Cardiac septum (tissue), 1 donor: Measurements from ENCODE around the gene GJE1. TPM values are rescaled to one million over a fixed set of nuclear protein-coding genes. Genes with fewer than 3 reads are reported as not detected.
"Not testable (repeated sequence)": the region's sequence is repeated elsewhere in the genome, so short reads cannot be mapped to it uniquely, and the experiment has no call there.

Experiments used
- DNase-seq: peaks from one replicate; pipeline ENCODE4 v3.0.0-alpha.2; 2020; ENCODE audit warnings: low spot score
- intact Hi-C: fragments of 100-400 bp; cut with DNase I; formaldehyde crosslinking; loops from one replicate; pipeline ENCODE4 v1.14.0; 2022
- long read RNA-seq: library from polyadenylated mRNA; unstranded; transcript quantifications from one replicate; pipeline ENCODE4 v2.0.0, GENCODE V29; 2021
- total RNA-seq: library from RNA; stranded (reverse); fragmentation: NEBNext Ultra II Directional; extraction: Animal tissue kit (Norgen Biotek cat#: 25700); gene quantifications from one replicate; pipeline ENCODE4 v1.2.1, GENCODE V29; 2021
- donor health status: DM: no; HTN: no; CAD: no.

The GJE1 gene
- total RNA-seq = not detected
- long read RNA-seq = 0 reads

GRCh38 chr6:142132625-142133024, at the start of gene GJE1:
GJE1 (plus strand) TSS chr6:142132925; CDS start chr6:142133159, 234 bp downstream.
- no peak for DNase-seq
- intact Hi-C loops = no loop called here

GRCh38 chr6:142087950-142088857, 44.5 kb upstream of the GJE1 start:
- intact Hi-C loops = no loop called here
- no peak for DNase-seq

- intact Hi-C loops = no loop called here
- DNase-seq = no peak
These were observed 43.9 kb upstream of the GJE1 start for GRCh38 chr6:142088858-142089216.

- DNase-seq, intact Hi-C loops: not testable (repeated sequence)
These were observed 27.9 kb upstream of the GJE1 start for GRCh38 chr6:142104820-142105219.

GRCh38 chr6:142110820-142111219, 21.9 kb upstream of the GJE1 start:
- intact Hi-C loops = loop anchor here (5.0 kb wide), 1 partner anchor 434 kb away; no protein-coding TSS in a partner anchor

GRCh38 chr6:142112451-142113061, 20.2 kb upstream of the GJE1 start:
- DNase-seq = no peak
- intact Hi-C loops = loop anchor here (5.0 kb wide), 1 partner anchor 435 kb away; no protein-coding TSS in a partner anchor

More at GRCh38 chr6:142110820-142111219, 21.9 kb upstream of the GJE1 start:
- not testable (repeated sequence) for DNase-seq

- DNase-seq = no peak
- intact Hi-C loops = no loop called here
These were observed 15.4 kb upstream of the GJE1 start for GRCh38 chr6:142117366-142117765.

- intact Hi-C loops = no loop called here
These were observed 14.4 kb upstream of the GJE1 start for GRCh38 chr6:142118328-142118727.

GRCh38 chr6:142118925-142119324, 13.8 kb upstream of the GJE1 start:
- DNase-seq = no peak
- intact Hi-C loops = no loop called here

More at GRCh38 chr6:142118328-142118727, 14.4 kb upstream of the GJE1 start:
- DNase-seq = no peak

- intact Hi-C loops = no loop called here
- DNase-seq = no peak
These were observed 11.4 kb upstream of the GJE1 start for GRCh38 chr6:142121342-142121741.

GRCh38 chr6:142130814-142131213, 1.9 kb upstream of the GJE1 start:
- intact Hi-C loops = no loop called here
- DNase-seq = no peak

- intact Hi-C loops = no loop called here
- DNase-seq = no peak
These were observed 6.2 kb downstream of the GJE1 start for GRCh38 chr6:142138876-142139275.

- intact Hi-C loops, DNase-seq: not testable (repeated sequence)
These were observed 8.8 kb downstream of the GJE1 start for GRCh38 chr6:142141531-142141930.

- DNase-seq = peak; percentile 99
- intact Hi-C loops = loop anchor here (5.0 kb wide), 2 partner anchors 60 to 240 kb away; no protein-coding TSS in a partner anchor
These were observed 14.3 kb downstream of the GJE1 start, which contains the start of the genes NMBR and VTA1 for GRCh38 chr6:142146828-142147662. NMBR (minus strand) TSS chr6:142147122; CDS start chr6:142088658, 58,464 bp downstream. VTA1 (plus strand) TSS chr6:142147263; CDS start chr6:142147288, 25 bp downstream.

- no peak for DNase-seq
- intact Hi-C loops = no loop called here
These were observed 20.0 kb downstream of the GJE1 start for GRCh38 chr6:142152746-142153145.

- DNase-seq = no peak
- intact Hi-C loops = no loop called here
These were observed 20.5 kb downstream of the GJE1 start for GRCh38 chr6:142153196-142153595.

- intact Hi-C loops = no loop called here
These were observed 21.6 kb downstream of the GJE1 start for GRCh38 chr6:142154336-142154735.

GRCh38 chr6:142155091-142155490, 22.4 kb downstream of the GJE1 start:
- intact Hi-C loops = no loop called here
- DNase-seq = no peak

More at GRCh38 chr6:142154336-142154735, 21.6 kb downstream of the GJE1 start:
- DNase-seq = no peak
